GM10847 (cell line): ENCODE data around the gene SMURF1.

Experiments used
- POLR2A ChIP-seq: IDR thresholded peaks from 2 replicates; pipeline ENCODE4 v1.6.1; 2011; ENCODE audit not compliant: insufficient read length; ENCODE audit errors: extremely low read depth

SMURF1 gene

DNA sequence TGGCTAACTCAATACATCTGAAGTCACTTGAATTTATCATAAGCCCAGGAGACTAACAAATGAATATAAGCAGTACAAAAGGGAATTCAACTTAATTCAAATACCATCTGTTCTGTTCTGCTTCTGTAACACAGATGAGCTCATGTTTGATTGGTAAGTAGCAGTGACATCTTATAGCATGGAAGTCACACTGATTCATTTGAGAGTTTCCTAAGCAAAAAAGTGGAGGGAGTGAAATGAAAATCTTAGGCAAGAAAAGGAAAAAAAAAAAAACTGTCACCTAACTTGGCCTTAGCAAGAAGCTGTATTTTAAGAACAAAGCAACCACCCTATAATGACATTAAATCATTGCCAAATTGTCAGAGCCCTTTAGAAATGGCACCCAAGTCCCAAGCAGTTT is 49.5 kb downstream of the SMURF1 start:
- TF ChIP-seq POLR2A = no peak

DNA sequence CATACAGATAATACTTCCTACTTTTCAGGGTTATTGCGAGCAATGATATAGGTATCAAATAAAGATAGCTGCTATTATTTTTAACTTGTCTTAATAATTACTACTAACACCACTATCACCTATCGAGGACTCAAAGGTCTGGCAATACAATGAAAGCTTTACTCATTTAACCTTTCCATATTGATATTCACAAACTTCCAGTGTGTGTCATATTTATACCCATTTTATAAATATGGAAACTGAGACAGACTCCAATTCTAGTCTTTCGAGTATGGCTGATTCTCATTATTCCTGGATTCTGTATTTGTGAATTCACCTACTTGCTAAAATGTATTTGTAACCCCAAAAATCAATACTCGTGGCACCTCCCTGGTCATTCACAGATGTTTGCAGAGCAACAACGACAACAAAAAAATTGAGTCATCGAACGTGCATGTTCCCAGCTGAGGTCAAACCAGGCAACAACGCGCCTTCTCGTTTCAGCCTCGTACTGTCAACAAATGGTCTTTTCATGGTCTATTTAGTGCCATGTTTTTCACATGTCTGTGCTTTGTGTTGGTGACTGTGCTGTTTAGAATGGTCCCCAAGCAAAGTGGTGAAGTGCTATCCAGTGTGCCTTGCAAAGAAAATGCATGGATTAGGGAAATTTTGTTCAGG is 51.7 kb downstream of the SMURF1 start:
- TF ChIP-seq POLR2A = no peak

DNA sequence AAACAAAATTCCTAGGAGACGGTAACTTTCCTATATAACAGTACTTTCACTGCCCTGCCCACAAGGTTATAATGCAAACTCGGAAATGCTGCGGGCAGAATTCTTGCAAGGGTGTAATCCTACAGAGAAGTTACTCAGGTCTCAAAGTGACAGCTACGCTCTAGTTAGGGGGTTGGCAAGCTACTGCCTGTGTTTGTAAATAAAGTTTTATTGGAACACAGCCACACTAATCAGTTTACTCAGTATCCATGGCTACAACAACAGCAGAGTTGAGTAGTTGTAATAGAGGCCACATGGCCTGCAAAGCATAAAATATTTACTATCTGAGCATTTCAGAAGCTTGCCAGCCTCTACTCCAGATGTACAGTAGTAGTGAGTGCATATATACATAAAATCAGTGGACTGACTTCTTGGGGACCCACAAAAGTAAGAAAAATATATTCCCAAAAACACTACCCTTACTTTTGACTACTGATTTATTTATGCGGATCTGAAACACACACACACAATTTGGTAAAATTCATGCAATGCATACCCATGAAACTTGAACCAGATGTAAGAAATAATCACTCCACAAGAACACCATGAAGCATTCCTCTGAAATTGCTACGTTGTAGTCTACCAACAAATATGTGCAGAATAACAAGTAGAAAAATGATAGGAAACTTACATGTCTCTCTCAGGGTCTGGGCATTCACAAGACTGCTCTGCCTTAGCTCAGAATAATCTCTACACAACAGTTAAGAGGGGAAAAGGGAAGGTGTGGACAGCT is 53.0 kb downstream of the SMURF1 start:
- no peak for TF ChIP-seq POLR2A

DNA sequence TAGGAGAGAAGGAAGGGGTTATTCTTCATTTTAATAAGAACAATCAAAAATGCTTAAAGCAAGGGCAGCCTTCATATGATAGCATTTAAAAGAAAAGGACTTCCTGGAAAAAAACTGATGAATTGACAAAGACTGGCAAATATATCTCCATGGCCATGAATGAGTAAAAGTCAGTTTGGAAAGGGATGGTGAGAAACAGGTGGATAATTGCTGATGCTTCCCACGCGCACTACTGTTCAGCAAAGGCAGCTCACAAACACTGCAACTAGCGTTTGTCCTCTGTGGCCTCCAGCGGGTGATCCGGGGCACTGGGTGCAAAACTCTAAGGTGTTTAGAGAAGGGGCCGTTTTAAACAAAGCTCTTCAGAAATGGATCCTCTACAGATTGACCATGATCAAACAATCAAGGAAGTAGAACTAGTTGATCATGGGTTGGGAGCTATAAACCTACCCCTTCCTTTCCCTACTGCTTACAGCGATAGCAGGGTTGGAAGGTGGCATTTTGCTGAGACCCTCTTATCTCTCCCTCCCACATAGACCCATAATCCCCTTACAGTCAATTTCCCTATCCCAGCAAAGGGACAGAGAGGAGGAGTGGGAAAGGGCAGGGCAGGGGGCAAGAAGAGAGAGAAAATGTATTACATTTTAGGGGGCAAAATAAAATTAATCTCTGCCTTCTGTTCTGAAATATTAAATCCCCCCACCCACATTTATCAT is 53.8 kb downstream of the SMURF1 start:
- TF ChIP-seq POLR2A = no peak

DNA sequence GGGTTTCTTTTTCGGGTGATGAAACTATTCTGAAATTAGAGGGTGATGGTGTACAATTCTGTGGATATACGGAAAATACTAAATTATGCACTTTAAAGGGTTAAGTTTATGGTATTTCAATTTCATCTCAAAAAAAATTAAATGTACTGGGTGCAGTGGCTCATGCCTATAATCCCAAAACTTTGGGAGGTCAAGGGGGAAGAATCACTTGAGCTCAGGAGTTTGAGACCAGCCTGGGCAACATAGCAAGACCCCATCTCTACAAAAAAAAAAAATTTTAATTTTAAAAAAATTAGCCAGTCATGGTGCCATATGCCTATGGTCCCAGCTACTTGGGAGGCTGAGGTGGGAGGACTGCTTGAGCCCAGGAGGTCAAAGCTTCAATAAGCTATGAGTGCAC is 57.0 kb downstream of the SMURF1 start:
- TF ChIP-seq POLR2A = no peak

DNA sequence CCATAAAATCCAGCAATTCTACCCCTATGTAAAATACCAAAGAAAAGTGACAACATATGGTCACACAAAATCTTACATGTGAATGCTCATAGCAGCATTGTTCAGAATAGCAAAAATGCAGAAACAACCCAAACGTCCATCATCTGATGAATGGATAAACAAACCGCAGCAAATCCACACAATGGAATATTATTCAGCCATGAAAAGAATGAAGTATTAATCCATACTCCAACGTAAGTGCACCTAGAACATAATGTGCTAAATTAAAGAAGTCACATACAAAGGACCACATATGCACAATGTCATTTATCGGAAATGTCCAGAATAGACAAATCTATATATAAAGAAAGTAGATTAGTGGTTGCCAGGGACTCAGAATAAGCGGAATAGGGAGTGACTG is 57.4 kb downstream of the SMURF1 start:
- no peak for TF ChIP-seq POLR2A

DNA sequence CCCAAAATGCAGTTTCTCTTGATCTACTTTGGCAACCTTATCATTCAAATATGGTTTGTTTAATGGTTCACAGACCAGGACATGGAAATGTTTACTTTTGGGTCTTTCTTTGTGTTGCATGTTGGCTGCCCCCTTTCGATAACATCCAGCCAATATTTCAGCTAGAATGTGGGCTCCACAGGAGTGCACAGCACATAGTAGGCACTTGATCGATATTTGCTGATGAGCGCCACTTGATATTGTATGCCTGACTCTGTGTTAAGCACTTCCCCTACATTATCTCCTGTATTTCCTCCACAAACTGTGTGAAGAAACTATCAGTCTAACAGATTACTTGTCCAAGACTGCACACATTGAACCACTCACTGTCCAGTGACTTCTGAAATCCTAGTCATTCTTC is 60.2 kb downstream of the SMURF1 start:
- no peak for TF ChIP-seq POLR2A

DNA sequence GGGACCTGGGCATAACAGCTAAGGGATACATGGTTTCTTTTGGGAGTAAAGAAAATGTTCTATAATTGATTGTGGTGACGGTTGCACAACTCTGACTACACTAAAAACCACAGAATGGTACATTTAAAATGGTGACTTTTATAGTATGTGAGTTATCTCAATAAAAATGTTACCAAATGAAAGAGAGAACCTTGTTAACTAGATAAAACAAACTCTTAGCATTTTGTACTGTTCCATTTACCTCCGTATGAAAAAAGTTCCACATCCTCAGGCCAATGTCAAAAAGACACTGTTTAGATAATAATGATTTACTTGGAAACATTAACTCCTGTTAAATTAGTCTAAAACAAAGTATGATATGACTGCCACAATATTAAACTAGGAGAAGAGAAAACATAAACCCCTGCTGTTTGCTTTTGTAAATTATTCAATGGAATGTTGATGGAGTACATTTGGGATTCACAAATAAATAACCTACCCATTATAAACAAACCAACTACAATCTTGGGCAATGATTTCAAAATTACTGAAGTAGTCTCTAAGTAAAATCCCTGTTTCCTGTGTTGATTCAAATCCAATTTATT is 60.7 kb downstream of the SMURF1 start:
- no peak for TF ChIP-seq POLR2A

DNA sequence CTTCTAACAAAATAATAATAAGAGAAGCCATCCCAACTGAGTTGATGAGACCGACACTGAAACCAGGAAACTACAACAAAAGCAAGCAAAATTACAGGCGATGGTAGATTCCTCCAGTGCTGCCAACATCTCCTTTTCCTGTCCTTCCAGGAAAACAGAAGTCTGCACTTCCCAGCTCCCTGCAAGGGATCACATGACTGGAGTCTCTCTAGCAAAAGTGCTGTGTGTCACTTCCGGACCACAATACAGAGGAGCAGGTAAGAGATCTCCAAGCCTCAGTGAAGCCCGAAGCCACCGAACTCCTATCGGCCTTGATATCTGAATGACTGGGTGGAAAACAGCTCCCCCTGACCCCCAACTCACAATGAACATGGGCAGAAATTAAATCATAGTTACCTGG is 63.2 kb downstream of the SMURF1 start:
- no peak for TF ChIP-seq POLR2A

DNA sequence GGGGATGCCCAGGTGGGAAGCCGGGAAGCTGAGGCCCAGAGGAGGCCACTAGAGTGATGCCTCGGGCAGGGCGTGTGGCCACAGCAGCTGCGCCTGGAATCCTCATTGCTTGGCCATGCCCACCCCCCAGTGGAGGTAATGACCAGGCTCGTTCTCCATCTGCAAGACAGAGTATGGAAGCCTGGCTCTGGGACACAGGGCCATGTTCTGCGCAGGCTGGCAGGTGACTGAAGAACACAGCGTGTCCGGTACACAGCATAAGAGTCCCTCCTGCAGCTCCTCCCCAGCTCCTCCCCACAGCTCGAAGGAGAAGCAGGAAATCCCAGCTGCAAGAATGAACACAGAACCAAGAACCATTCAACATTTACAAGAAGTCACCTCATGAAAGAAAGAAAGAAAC is 64.8 kb downstream of the SMURF1 start:
- TF ChIP-seq POLR2A = no peak

DNA sequence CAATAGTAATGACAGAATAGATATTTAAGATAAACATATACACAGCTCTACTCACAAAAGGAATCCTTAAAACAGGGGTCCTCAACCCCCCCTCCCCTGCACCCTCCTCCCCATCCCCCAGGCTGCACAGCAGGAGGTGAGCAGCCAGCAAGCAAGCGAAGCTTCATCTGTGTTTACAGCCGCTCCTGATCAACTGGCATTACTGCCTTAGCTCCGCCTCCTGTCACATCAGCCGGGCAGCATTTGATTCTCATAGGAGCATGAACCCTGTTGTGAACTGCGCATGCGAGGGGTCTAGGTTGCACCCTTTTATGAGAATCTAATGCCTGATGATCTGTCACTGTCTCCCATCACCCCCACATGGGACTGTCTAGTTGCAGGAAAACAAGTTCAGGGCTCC is 65.5 kb downstream of the SMURF1 start:
- no peak for TF ChIP-seq POLR2A

DNA sequence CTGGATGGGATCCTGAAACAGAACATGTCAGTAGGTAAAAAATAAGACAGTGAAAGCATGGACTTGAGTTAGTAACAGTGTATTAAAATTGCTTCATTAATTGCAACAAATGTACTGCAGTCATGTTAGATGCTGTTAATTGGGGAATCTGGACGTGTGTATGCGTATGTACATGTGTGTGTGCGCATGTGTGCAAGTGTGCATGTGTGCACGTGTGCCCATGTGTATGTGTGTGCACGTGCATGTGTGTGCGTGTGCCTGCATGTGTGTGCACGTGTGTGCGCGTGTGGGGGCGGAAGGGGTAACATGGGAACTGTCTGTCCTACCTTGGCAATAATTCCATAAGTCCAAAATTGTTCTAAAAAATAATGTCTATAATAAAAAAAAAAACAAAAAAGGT is 67.3 kb downstream of the SMURF1 start:
- TF ChIP-seq POLR2A = no peak

DNA sequence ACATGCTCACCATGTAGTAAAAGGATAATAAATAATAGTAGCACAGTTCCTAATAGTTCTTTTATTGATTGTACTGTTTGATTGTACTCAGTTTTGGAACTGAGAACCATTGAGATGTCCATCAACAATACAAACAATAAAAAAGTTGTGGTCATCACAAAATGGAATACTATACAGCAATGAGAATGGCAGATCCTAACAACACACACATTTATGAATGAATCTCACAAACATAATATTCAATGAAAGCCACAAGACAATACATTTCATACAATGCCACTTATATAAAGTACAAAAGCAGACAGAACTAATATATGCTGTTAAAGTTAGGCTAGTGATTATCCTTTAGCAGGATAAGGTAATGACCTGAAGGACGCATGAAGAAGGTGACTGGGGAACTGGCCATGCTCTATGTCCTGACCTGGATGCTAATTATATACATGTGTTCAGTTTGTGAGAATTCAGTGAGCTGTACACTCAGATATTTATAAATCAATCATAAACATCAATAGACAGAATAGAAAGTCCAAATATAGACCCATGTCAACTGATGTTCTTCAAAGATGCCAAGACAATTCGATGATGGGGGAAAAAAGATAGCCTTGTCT is 70.0 kb downstream of the SMURF1 start:
- no peak for TF ChIP-seq POLR2A

DNA sequence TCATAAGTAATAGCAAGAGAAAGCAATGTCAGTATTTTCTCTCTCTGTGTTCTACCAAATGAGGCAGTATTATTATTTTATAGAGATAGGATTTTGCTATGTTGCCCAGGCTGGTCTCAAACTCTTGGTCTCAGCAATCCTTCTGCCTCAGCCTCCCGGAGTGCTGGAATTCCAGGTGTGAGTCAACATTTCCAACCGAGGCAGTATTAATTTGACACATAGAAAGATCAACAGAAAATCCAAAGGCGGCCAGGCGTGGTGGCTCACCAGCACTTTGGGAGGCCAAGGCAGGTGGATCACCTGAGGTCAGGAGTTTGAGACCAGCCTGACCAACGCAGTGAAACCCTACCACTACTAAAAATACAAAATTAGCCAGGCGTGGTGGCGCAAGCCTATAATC is 71.8 kb downstream of the SMURF1 start:
- no peak for TF ChIP-seq POLR2A

DNA sequence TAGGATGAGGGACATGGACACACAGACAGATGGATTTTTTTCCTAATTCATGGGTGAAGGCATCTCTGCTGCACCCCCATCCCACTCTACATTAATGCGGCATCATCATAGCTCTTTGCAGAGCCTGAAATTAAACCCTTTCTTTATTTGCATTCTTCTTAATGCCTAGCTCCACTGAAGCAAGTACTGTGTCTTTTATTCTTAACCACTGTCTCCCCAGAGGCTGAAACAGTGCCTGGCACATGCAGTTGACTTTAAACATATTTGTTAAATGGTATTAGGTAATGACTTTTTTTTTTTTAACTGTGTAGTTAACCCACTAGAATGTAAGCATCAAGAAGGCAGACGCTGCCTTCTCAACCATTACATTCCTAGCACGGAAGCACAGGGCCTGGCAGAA is 73.5 kb downstream of the SMURF1 start:
- no peak for TF ChIP-seq POLR2A
